IPS DF 6.9 (cell line): ENCODE results near the gene DAD1.

Experiments used
- DNase-seq: peaks from one replicate; pipeline ENCODE4 v3.0.0-alpha.2; 2013; ENCODE audit warnings: low read depth, low spot score
- H3K27ac ChIP-seq: one replicate; pipeline ENCODE4 v1.5.1; 2013; ENCODE audit warnings: low read length, control low read depth
- H3K27me3 ChIP-seq: 2 replicates; pipeline ENCODE4 v1.6.1; 2013; ENCODE audit warnings: mild to moderate bottlenecking, low read length; ENCODE audit not compliant: control insufficient read depth, insufficient read depth
- H3K36me3 ChIP-seq: 2 replicates; pipeline ENCODE4 v1.6.1; 2013; ENCODE audit warnings: low read length; ENCODE audit not compliant: control insufficient read depth, insufficient read depth
- H3K4me1 ChIP-seq: 2 replicates; pipeline ENCODE4 v1.6.1; 2013; ENCODE audit warnings: low read length; ENCODE audit not compliant: control insufficient read depth, insufficient read depth
- H3K4me3 ChIP-seq: 2 replicates; pipeline ENCODE4 v1.5.1; 2013; ENCODE audit warnings: mild to moderate bottlenecking, low read length
- H3K9me3 ChIP-seq: 2 replicates; pipeline ENCODE4 v1.6.1; 2013; ENCODE audit warnings: low read length, inconsistent platforms; ENCODE audit not compliant: control insufficient read depth, insufficient read depth
- WGBS: extraction: QIAGEN DNeasy Blood & Tissue Kit; methylation state at CpG from one replicate; pipeline ENCODE4 v1.1.7; 2013; ENCODE audit warnings: mixed read lengths, missing lambda C conversion rate; ENCODE audit not compliant: insufficient read length, insufficient coverage; 5-methylcytosine and 5-hydroxymethylcytosine counted together

The DAD1 gene

DNA sequence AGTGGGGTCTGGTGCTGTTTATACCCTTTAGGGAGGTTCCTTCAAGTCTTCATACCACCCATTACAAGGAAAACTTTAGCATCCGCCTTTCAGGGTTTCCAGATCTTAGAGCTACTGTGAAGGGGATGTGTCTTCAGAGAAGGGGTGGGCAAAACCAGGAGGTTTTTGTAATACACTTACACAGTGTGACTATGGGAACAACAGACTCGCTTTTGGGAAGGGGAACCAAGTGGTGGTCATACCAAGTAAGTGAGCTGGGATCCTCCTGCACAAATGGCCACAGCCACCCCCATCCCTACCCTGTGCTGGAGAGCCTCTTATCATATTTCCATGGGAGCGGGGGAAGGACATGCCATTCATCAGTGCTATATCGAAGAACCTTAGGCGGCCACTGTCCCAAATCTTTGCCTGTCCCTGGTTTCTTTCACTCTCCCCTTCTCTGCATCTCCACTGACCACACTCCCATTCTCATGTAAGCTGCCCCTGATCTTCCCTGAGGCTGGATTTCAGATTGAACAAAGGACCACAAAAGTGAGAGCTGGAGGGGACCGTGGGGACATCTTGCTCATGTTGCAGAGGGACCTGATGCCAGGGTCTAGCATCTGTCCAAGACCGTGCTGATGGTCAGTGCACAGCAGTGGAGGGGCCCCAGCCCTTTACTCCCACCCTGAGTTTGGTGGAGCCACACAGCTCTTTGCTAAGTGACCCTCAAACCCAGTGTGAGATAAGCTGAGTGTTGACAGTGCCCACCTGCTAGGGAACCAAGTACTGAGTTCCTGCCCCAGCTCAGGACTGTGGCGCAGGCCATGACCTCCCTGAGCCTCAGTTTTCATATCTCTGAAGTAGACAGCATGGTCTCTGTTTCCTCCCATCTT lies 51.4 kb downstream of the DAD1 start:
- Histone ChIP-seq H3K4me3 (no peak overlapping the region), H3K27ac (no peak overlapping the region), H3K27me3 (no peaks in the 10 kb centered on the region), H3K36me3 (no peaks in the 10 kb centered on the region), H3K4me1 (no peaks in the 10 kb centered on the region), H3K9me3 (no peaks in the 10 kb centered on the region)
- DNase-seq = no peak
- WGBS = no CpG with 5 or more reads among the region's 8 CpGs

DNA sequence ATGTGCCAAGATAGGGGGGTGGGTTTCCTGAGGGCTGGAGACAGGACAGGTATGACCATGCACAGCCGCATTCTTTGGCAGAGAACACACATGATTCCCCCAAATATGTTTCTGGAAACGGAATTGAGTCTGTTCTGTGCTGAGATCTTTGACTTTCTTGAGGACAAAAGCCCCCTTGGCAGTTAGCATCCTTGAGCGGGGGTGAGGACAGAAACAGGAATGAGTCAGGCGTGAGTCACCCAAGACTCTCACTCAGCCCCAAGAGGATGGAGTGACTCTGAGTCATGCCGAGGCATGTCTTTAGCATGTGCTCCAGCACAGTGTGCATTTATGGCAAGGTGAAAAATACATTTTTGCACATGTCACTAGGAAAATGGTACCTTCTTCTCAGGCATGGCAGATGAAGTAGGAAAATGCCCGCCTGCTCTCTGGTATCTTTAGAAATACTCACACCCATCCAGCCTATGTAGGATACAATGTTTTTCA lies 52.1 kb downstream of the DAD1 start:
- H3K27me3 ChIP-seq = no peaks in the 10 kb centered on the region
- no peak for DNase-seq
- no CpG with 5 or more reads among the region's 6 CpGs for WGBS
- no peaks in the 10 kb centered on the region for H3K9me3 ChIP-seq
- H3K36me3 ChIP-seq = no peaks in the 10 kb centered on the region
- H3K4me1 ChIP-seq = no peaks in the 10 kb centered on the region
- no peak overlapping the region for H3K27ac ChIP-seq
- no peak overlapping the region for H3K4me3 ChIP-seq

DNA sequence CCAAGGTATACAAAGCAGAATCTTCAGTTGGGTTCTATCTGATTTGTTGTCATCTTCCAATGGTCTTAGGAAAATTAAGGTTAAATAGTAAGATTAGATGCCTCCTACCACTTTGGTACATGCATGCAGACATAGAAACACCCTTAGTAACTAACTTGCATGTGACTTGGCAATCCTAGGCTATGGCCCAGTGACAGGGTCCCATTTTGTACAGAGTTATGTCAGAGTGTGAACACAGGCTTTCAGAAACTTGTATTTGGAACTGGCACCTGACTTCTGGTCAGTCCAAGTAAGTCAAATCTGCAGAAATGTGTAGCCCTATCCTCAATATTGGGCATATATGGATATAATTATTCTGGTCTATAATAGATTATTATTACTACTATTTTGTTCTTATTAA lies 53.1 kb downstream of the DAD1 start:
- Histone ChIP-seq H3K4me1 (no peaks in the 10 kb centered on the region), H3K9me3 (no peaks in the 10 kb centered on the region), H3K27ac (no peak overlapping the region), H3K4me3 (no peak overlapping the region), H3K27me3 (no peaks in the 10 kb centered on the region), H3K36me3 (no peaks in the 10 kb centered on the region)
- no peak for DNase-seq

DNA sequence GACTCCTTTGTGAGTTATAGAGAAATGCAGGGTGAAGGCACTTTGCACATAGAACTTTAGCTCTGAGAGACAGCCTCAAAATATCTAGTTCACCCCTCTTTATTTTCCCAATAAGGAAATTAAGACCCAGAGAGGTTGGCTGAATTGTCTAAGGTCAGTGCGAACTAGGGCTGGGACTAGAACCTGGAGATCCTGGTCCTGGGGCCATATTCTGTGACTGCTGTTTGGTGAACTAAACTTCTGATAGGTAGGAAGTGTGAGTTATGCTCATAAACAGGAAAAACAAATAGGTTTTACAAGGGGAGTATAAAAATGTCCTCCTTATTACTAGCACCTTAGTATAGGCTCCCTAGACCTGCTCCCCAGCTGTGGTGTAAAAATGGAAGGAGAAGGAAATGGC lies 53.9 kb downstream of the DAD1 start:
- Histone ChIP-seq H3K27me3 (no peaks in the 10 kb centered on the region), H3K4me3 (no peak overlapping the region), H3K9me3 (no peaks in the 10 kb centered on the region), H3K4me1 (no peaks in the 10 kb centered on the region), H3K36me3 (no peaks in the 10 kb centered on the region), H3K27ac (no peak overlapping the region)
- DNase-seq = no peak
- WGBS = no CpG with 5 or more reads among the region's 1 CpG

DNA sequence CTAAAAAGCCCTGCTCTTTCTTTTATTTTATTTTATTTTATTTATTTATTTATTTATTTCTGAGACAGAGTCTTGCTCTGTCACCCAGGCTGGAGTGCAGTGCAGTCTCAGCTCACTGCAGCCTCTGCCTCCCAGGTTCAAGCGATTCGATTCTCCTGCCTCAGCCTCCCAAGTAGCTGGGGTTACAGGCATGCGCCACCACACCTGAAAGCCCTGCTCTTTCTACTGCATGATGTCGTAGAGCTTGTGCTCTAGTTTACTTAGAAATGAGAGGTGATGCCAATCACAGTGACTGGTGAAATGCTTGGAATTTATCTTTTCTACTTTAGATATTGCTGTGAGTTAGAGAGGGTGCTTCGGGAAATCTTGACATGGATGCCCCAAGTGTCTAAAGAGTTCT lies 54.5 kb downstream of the DAD1 start:
- Histone ChIP-seq H3K4me3 (no peak overlapping the region), H3K27me3 (no peaks in the 10 kb centered on the region), H3K27ac (no peak overlapping the region), H3K36me3 (no peaks in the 10 kb centered on the region), H3K4me1 (no peaks in the 10 kb centered on the region), H3K9me3 (no peaks in the 10 kb centered on the region)
- WGBS = no CpG with 5 or more reads among the region's 5 CpGs
- DNase-seq = no peak

DNA sequence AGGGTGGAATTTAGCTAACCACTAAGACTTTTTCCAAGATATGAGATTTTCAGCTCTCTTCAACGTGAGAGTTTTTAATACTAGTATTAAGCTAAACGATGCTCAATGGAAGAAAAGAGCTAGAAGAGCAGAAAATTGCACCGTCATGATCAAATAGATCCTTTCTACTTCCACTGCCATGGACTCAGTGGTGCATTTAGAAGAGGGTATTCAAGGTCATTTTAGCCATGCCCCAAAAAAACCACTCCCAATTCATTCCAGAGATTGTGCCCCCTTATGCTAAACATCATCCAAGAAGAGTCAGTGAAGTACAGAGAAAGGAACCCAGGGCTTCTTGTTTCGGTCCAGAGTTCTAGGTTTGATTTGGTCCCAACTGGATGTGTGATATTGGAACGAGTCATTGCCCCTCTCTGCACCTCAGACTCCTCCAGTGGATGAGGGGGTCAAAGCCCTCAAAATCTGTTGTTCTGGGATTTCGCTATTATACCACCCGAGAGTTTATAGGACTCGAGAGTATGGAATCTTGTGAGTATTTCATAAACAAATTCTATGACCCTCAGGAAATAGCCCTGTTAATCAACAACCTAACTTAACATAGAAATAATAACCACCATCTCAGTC lies 55.2 kb downstream of the DAD1 start:
- no peaks in the 10 kb centered on the region for H3K27me3 ChIP-seq
- no peaks in the 10 kb centered on the region for H3K9me3 ChIP-seq
- no peaks in the 10 kb centered on the region for H3K36me3 ChIP-seq
- WGBS = no CpG with 5 or more reads among the region's 8 CpGs
- no peaks in the 10 kb centered on the region for H3K4me1 ChIP-seq
- no peak overlapping the region for H3K4me3 ChIP-seq
- H3K27ac ChIP-seq = no peak overlapping the region
- no peak for DNase-seq

DNA sequence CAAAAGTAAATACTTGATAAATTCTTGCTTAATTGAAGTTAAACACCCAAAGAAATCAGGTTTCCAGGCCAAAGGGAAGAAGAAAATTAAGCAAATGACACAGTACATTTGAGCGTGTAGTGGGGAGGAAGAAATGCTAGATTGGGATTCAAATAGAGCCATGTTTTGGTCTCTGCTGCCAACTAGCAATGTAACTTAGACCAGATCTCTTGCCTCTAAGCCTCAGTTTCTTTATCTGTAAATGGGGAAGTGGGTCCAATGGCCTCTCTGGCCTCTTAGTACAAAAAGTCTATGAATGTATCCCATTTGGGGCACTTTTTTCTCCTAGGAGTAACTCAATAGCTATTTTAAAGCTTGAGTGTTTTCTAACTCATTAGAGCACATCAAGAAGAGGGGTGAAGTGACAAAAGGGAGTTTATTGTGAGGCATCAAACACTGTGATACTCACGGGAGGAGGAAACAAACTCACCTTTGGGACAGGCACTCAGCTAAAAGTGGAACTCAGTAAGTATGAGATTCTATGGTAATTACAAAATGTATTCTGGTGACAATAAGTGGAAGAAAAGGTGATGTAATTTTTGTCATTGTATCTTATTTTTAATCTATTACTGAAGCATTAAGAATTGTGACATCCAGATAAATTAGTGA lies 55.8 kb downstream of the DAD1 start:
- H3K36me3 ChIP-seq = no peaks in the 10 kb centered on the region
- H3K9me3 ChIP-seq = no peaks in the 10 kb centered on the region
- no peak overlapping the region for H3K27ac ChIP-seq
- no peak overlapping the region for H3K4me3 ChIP-seq
- DNase-seq = no peak
- no peaks in the 10 kb centered on the region for H3K4me1 ChIP-seq
- WGBS = no CpG with 5 or more reads among the region's 2 CpGs
- no peaks in the 10 kb centered on the region for H3K27me3 ChIP-seq

DNA sequence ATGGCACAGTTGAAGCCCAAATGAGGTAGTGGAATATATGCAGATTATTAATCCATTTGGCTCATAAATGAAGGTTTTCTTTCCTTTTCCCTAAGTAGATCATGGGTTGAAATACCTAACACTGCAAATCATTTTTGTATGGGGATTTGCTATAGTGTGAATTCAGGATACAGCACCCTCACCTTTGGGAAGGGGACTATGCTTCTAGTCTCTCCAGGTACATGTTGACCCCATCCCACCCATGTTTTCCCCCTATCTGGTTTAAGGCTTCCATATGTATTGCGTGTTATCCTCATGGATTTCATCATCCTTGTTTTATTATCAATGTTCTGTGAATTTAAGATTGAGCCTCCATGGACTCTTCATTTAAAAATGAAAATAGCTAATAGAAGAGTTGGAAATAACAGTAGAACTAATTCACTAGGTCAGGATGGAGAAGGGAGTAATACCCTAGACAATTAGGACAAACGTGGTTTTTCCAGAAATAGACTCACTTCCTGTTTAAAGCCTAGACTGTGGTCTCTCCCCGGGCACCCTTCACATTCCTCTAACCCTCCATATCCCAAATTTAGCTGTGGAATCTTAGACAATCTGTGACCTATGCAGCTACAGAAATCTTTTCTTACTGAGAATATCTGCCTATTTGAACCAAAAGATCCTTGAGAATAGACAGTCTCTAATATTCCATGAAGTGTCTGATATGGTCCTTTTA lies 56.5 kb downstream of the DAD1 start:
- Histone ChIP-seq H3K27ac (no peak overlapping the region), H3K4me3 (no peak overlapping the region), H3K27me3 (no peaks in the 10 kb centered on the region), H3K9me3 (no peaks in the 10 kb centered on the region), H3K36me3 (no peaks in the 10 kb centered on the region), H3K4me1 (no peaks in the 10 kb centered on the region)
- DNase-seq = no peak
- no CpG with 5 or more reads among the region's 3 CpGs for WGBS

DNA sequence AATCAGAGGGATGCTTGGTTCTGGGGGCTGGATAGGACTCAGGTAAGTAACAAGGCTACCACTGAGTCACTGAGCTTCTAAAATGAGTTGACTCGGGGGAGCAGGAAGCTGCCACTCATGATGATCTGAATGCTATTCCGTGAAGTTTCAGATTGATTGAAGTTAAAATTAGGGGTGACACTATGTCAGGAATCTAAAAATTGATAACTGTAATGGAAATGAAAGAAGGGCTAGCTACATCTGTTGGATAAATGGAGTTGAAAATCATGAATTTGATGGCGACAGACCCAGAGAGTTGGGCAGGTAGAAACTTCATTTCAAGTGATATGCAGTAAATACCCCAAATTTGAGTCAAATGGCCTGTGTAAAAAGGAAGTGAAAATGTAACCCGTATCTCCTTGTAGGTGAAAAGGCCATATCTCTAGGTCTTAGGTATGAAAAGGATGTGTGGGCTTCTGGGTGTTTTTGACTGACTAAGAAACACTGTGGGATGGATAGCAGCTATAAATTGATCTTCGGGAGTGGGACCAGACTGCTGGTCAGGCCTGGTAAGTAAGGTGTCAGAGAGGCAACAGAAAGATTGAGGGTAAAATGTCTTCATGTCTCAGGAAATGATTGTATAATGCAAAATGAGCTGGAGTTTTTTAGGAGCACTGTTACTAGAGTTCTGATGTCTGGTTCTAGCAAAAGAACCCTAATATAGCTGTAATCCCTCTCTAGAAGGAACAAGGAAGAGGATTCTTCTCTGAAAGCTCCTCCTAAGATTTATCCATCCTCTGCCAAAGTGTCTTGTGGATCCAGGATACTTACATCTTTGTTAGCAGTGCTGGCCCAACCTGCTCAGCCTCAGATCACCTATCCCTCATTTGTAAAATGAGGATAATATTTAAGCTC lies 57.3 kb downstream of the DAD1 start:
- no peak for DNase-seq
- H3K27me3 ChIP-seq = no peaks in the 10 kb centered on the region
- no peak overlapping the region for H3K4me3 ChIP-seq
- no peak overlapping the region for H3K27ac ChIP-seq
- no CpG with 5 or more reads among the region's 5 CpGs for WGBS
- H3K4me1 ChIP-seq = no peaks in the 10 kb centered on the region
- no peaks in the 10 kb centered on the region for H3K36me3 ChIP-seq
- no peaks in the 10 kb centered on the region for H3K9me3 ChIP-seq
